Stomach (tissue), 4 donors: ENCODE results near the gene CHST14.

Experiments
- EP300 ChIP-seq: sonication (generic); formaldehyde crosslinking; IDR thresholded peaks from one replicate; pipeline ENCODE4 v1.6.1; 2017; ENCODE audit warnings: antibody characterized with exemption
- POLR2A ChIP-seq, 4 donors: fragments of 450-650 bp; IDR thresholded peaks; one replicate each; pipeline ENCODE4 v1.6.1; 2016; ENCODE audit warnings: antibody characterized with exemption in 4 of 4, control low read depth in 2 of 4, mild to moderate bottlenecking in 1 of 4, moderate library complexity in 1 of 4
- POLR2AphosphoS5 ChIP-seq, 3 donors: sonication (generic); formaldehyde crosslinking; IDR thresholded peaks; one replicate each; pipeline ENCODE4 v1.6.1; 2016; ENCODE audit warnings: antibody characterized with exemption in 3 of 3
- TF ChIP-seq, protein P1 (sequence below), 7 experiments: fragments of 450-650 bp in 4 of 7; fragments of 200-600 bp in 3 of 7; sonication (generic) in 3 of 7; IDR thresholded peaks; one replicate each; pipeline ENCODE4 v1.5.1; 2016 to 2019; ENCODE audit warnings: antibody characterized with exemption in 7 of 7, control low read depth in 2 of 7, mild to moderate bottlenecking in 1 of 7

DNA sequence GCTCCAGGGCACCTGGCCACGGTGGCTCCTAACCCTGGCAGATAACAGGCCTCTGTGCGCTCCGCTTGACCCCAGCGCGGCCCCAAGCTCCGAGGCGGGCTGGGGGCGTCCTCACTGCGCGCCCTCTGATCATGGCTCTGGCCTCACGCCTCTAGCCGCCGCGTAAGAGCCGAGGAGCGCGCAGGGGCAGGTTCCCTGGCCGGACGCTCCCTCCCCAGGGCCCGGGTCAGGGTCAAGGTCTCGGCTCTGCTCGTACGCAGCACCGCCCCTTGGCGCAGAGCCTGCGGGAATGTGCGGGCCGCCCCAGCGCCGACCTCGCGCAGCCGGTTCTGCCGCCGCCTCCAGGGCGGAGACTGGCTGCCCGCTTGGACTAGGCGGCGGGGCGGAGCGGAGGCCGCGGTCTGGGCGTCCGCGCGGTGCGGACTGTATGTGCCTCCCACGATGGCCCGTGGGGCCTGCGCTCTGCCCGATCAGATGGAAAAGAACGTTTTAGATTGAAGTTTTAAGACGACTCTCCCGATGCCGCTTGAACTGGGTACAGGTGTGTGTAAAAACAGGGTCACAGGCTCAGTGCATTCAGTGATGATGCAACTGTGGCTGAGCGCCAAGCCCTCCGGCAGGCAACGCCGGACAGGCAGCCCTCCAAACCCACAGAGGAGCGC is 40.8 kb downstream of the CHST14 start:
- TF ChIP-seq, protein P1, sequence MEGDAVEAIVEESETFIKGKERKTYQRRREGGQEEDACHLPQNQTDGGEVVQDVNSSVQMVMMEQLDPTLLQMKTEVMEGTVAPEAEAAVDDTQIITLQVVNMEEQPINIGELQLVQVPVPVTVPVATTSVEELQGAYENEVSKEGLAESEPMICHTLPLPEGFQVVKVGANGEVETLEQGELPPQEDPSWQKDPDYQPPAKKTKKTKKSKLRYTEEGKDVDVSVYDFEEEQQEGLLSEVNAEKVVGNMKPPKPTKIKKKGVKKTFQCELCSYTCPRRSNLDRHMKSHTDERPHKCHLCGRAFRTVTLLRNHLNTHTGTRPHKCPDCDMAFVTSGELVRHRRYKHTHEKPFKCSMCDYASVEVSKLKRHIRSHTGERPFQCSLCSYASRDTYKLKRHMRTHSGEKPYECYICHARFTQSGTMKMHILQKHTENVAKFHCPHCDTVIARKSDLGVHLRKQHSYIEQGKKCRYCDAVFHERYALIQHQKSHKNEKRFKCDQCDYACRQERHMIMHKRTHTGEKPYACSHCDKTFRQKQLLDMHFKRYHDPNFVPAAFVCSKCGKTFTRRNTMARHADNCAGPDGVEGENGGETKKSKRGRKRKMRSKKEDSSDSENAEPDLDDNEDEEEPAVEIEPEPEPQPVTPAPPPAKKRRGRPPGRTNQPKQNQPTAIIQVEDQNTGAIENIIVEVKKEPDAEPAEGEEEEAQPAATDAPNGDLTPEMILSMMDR (IDR thresholded peaks at IDR 0.05) = no peak
- TF ChIP-seq POLR2A (IDR thresholded peaks at IDR 0.05) (no peak), EP300 (no peak), POLR2AphosphoS5 (IDR thresholded peaks at IDR 0.05) (peak in 2 of 3 donors; percentile 41 to 79)
